HepG2 (cell line): ENCODE data around the gene TAF8. TPM values are rescaled to one million over a fixed set of nuclear protein-coding genes. Genes with fewer than 3 reads are reported as not detected.

ENCODE experiments used
- ATAC-seq: fragments of 200-7000 bp; cut with Tn5 transposase; 3 replicates; pipeline ENCODE4 v1.9.1; 2020; ENCODE audit warnings: mild to moderate bottlenecking, moderate library complexity
- BruUV-seq: library from RNA; stranded (reverse); fragments of 400-500 nt; replicated peaks from 2 replicates; lab custom pipeline; 2021; lab: Mats Ljungman, UMichigan
- CTCF ChIA-PET: fragments of 300-600 bp; formaldehyde crosslinking; extraction: SDS; loops from one replicate; lab custom pipeline; 2021; ENCODE audit warnings: low total read pairs, inconsistent platforms, low intra/inter-chr PET ratio; lab: Yijun Ruan, JAX
- POLR2A ChIA-PET: fragments of 350-600 bp; sonication (Branson Sonifier 250); formaldehyde crosslinking; loops from one replicate; lab custom pipeline; 2020; ENCODE audit warnings: antibody characterized with exemption, inconsistent platforms; lab: Yijun Ruan, JAX
- DNase-seq: peaks from one replicate; pipeline ENCODE4 v3.0.0-alpha.2; 2015; ENCODE audit warnings: low spot score
- FAIRE-seq: peaks from 3 replicates; lab custom pipeline; 2011; peaks lifted over from hg19 to GRCh38; lab: Jason Lieb, UNC
- H2AFZ ChIP-seq: one replicate; pipeline ENCODE4 v1.6.1; 2011; ENCODE audit warnings: low read length, inconsistent platforms
- H3K27ac ChIP-seq: fragments of 300-600 bp; 3 replicates; pipeline ENCODE4 v1.8.0; 2011; ENCODE audit warnings: mixed run types, mild to moderate bottlenecking, mixed read lengths, low read length, inconsistent platforms; ENCODE audit not compliant: insufficient read depth; ENCODE audit errors: extremely low read length
- H3K27me3 ChIP-seq, 2 experiments: fragments of 200-600 bp in 1 of 2; 2 replicates in 1 of 2; 3 replicates in 1 of 2; pipeline versions ENCODE4 v1.6.0 to v1.8.0; 2011; ENCODE audit warnings: low read length in 2 of 2, mild to moderate bottlenecking in 2 of 2, moderate library complexity in 2 of 2, inconsistent platforms in 1 of 2; ENCODE audit not compliant: insufficient read depth in 2 of 2, control insufficient read depth in 1 of 2
- H3K36me3 ChIP-seq, 2 experiments: fragments of 200-600 bp in 1 of 2; replicated peaks in 1 of 2; 2 replicates in 1 of 2; 3 replicates in 1 of 2; pipeline versions ENCODE4 v1.5.1 to v1.8.0; 2011; ENCODE audit warnings: low read length in 2 of 2, inconsistent platforms in 1 of 2; ENCODE audit not compliant: insufficient read depth in 2 of 2, control insufficient read depth in 1 of 2
- H3K4me1 ChIP-seq: 2 replicates; pipeline ENCODE4 v1.5.1; 2012; ENCODE audit warnings: low read length, inconsistent platforms; ENCODE audit not compliant: insufficient read depth
- H3K4me2 ChIP-seq: 2 replicates; pipeline ENCODE4 v1.6.0; 2011; ENCODE audit warnings: low read depth, low read length, inconsistent platforms
- H3K4me3 ChIP-seq, 3 experiments: fragments of 200-600 bp in 1 of 3; sonication (generic), shearing (Covaris generic) in 1 of 3; replicated peaks in 1 of 3; 2 replicates each; pipeline ENCODE4 v1.5.1; 2011 to 2016; ENCODE audit warnings: low read length in 3 of 3, inconsistent platforms in 2 of 3, low read depth in 2 of 3, mild to moderate bottlenecking in 2 of 3, control low read depth in 1 of 3, mixed read lengths in 1 of 3; ENCODE audit not compliant: insufficient read depth in 1 of 3
- H3K79me2 ChIP-seq: one replicate; pipeline ENCODE4 v1.6.1; 2011; ENCODE audit warnings: low read length, inconsistent platforms; ENCODE audit not compliant: insufficient read depth
- H3K9ac ChIP-seq: 2 replicates; pipeline ENCODE4 v1.6.0; 2011; ENCODE audit warnings: mild to moderate bottlenecking, low read depth, low read length, inconsistent platforms; ENCODE audit not compliant: insufficient read depth
- H3K9me3 ChIP-seq: 2 replicates; pipeline ENCODE4 v1.5.1; 2012; ENCODE audit warnings: mild to moderate bottlenecking, low read length
- H4K20me1 ChIP-seq: 2 replicates; pipeline ENCODE4 v1.6.0; 2011; ENCODE audit warnings: inconsistent platforms, mild to moderate bottlenecking, low read length, moderate library complexity; ENCODE audit not compliant: insufficient read depth
- FOXA1 ChIP-seq, 2 experiments: fragments of 450-650 bp in 1 of 2; sonication (generic) in 1 of 2; formaldehyde crosslinking in 1 of 2; IDR thresholded peaks; 2 replicates each; pipeline versions ENCODE4 v1.4.0 to v1.6.1; 2016 to 2020; ENCODE audit warnings: missing genetic modification reagents in 1 of 2
- PBX2 ChIP-seq: IDR thresholded peaks from 2 replicates; pipeline ENCODE4 v1.6.1; 2016; ENCODE audit warnings: control low read depth
- ZFX ChIP-seq: sonication (generic); formaldehyde crosslinking; IDR thresholded peaks from 2 replicates; pipeline ENCODE4 v1.4.0; 2020; ENCODE audit warnings: mild to moderate bottlenecking, low read depth, missing genetic modification reagents, moderate library complexity
- ZNF639 ChIP-seq: conservative IDR thresholded peaks from 2 replicates; pipeline ENCODE4 v1.6.1; 2018; ENCODE audit warnings: missing genetic modification reagents
- ZNF7 ChIP-seq: IDR thresholded peaks from 2 replicates; pipeline ENCODE4 v1.6.1; 2016; ENCODE audit warnings: missing biosample characterization, missing genetic modification reagents
- WGBS: methylation state at CpG from one replicate; pipeline ENCODE4 v1.1.6; 2017; ENCODE audit warnings: low lambda C conversion rate; 5-methylcytosine and 5-hydroxymethylcytosine counted together
- in situ Hi-C: cut with HindIII; loops from 2 replicates; pipeline ENCODE4 v1.10.0; 2017; ENCODE audit warnings: low pct_unique_long_range_greater_than_20kb; ENCODE audit not compliant: extremely low pct_ligation_motif_present
- intact Hi-C: fragments of 100-400 bp; cut with micrococcal nuclease; formaldehyde crosslinking; loops from one replicate; pipeline ENCODE4 v1.10.0; 2022; ENCODE audit not compliant: unreplicated experiment
- polyA plus RNA-seq, 8 experiments: library from polyadenylated mRNA; depleted of rRNA in 3 of 8; stranded (reverse) in 7 of 8; unstranded in 1 of 8; fragments of >200 nt; fragmentation: Illumina TruSeq in 4 of 8; extraction: Trizol in 4 of 8; gene quantifications; 2 replicates each; pipeline versions ENCODE4 v1.2.1 to v1.2.3, GENCODE V29; 2011 to 2016; ENCODE audit warnings: low read depth in 4 of 8, missing spikeins in 1 of 8, mixed read lengths in 1 of 8; ENCODE audit not compliant: insufficient read depth in 1 of 8
- total RNA-seq, 5 experiments: library from RNA; depleted of rRNA; stranded (reverse); fragments of >200 nt; fragmentation: Illumina TruSeq; extraction: Trizol; gene quantifications; 2 replicates each; pipeline ENCODE4 v1.2.3, GENCODE V29; 2016; ENCODE audit warnings: low read depth in 1 of 5

Gene TAF8
- total and polyA plus RNA-seq, 2 of the 13 experiments (the other 11 are each of a cell fraction or from before 2014, with no cell fraction given): 25.2 to 25.8 TPM

GRCh38 chr6:42021847-42022754 is 28.2 kb upstream of the TAF8 start (continued):
- TF ChIP-seq PBX2 (CRISPR knock-in tag): no peak

GRCh38 chr6:42022755-42023384 is 27.5 kb upstream of the TAF8 start:
- Histone ChIP-seq H3K4me1 (peaks cover 11% of the 10 kb centered on the region; the same call in 1 of the 2 replicates), H3K4me3 (no peak overlapping the region), H3K27me3 (no peaks in the 10 kb centered on the region), H3K9me3 (no peaks in the 10 kb centered on the region), H2AFZ (no peak overlapping the region), H3K9ac (no peak overlapping the region), H3K27ac (no peak overlapping the region), H3K36me3 (no peaks in the 10 kb centered on the region), H4K20me1 (no peaks in the 10 kb centered on the region), H3K4me2 (no peak overlapping the region), H3K79me2 (no peaks in the 10 kb centered on the region)
- DNase-seq: no peak
- FAIRE-seq: no peak
- no peak for TF ChIP-seq ZNF639 (CRISPR knock-in tag)
- no peak for TF ChIP-seq FOXA1 (IDR thresholded peaks at IDR 0.05)
- TF ChIP-seq FOXA1 (CRISPR knock-in tag; IDR thresholded peaks at IDR 0.05): peak; percentile 45; the same call in 1 of the 2 replicates
- peak; percentile 92 for TF ChIP-seq ZNF7 (CRISPR knock-in tag)
- TF ChIP-seq ZFX (CRISPR knock-in tag): no peak
- ATAC-seq: peak; percentile 35
- ChIA-PET CTCF (no interaction called here), POLR2A (no interaction called here)
- intact Hi-C loops (no loop called here), in situ Hi-C loops (no loop called here)
- no TSS peak for BruUV-seq
- whole genome bisulfite sequencing: 46% methylated on average over 14 of the region's 14 CpGs
